ENCODE data around the gene RTN4R.

Gene RTN4R

GRCh38 chr22:20212754-20213699 lies 55.1 kb downstream of the RTN4R start:
- peak; percentile 13 to 65 for DNase-seq

GRCh38 chr22:20211997-20212753 lies 55.9 kb downstream of the RTN4R start:
- no peak for DNase-seq

- no peak for DNase-seq
These were observed 56.6 kb downstream of the RTN4R start for GRCh38 chr22:20211409-20211996.

GRCh38 chr22:20210473-20211059 lies 57.6 kb downstream of the RTN4R start:
- no peak for DNase-seq

GRCh38 chr22:20209761-20210250 lies 58.3 kb downstream of the RTN4R start:
- DNase-seq: no peak

GRCh38 chr22:20208713-20209310 lies 59.3 kb downstream of the RTN4R start:
- no peak for DNase-seq

- no peak for DNase-seq
These were observed 60.7 kb downstream of the RTN4R start for GRCh38 chr22:20207277-20208025.

GRCh38 chr22:20206709-20207215 lies 61.4 kb downstream of the RTN4R start:
- DNase-seq: peak in 1 of 2 donors; percentile 40

- peak; percentile 62 to 70 for DNase-seq
These were observed 62.0 kb downstream of the RTN4R start for GRCh38 chr22:20205964-20206708.

GRCh38 chr22:20205464-20205963 lies 62.6 kb downstream of the RTN4R start:
- DNase-seq: no peak

- DNase-seq: no peak
These were observed 63.3 kb downstream of the RTN4R start for GRCh38 chr22:20204806-20205205.

GRCh38 chr22:20204311-20204710 lies 63.8 kb downstream of the RTN4R start:
- DNase-seq: no peak

GRCh38 chr22:20203552-20204201 lies 64.4 kb downstream of the RTN4R start:
- peak; percentile 24 to 45 for DNase-seq

GRCh38 chr22:20203142-20203551 lies 65.0 kb downstream of the RTN4R start:
- DNase-seq: no peak

- DNase-seq: no peak
These were observed 66.2 kb downstream of the RTN4R start for GRCh38 chr22:20201837-20202392.

GRCh38 chr22:20199906-20200305 lies 68.2 kb downstream of the RTN4R start:
- no peak for DNase-seq

- DNase-seq: no peak
These were observed 68.7 kb downstream of the RTN4R start for GRCh38 chr22:20199413-20199842.

- no peak for DNase-seq
These were observed 69.4 kb downstream of the RTN4R start for GRCh38 chr22:20198557-20199319.

Measured in inflammatory macrophage (primary cell).